COR-L47 (cell line): ENCODE data around the gene STX16.

Source experiments
- DNase-seq: peaks from one replicate; lab custom pipeline; 2025; lab: John Stamatoyannopoulos, UW

Gene STX16

GRCh38 chr20:58655328-58656107, 4.4 kb downstream of the STX16 start:
- no peak for DNase-seq

- no peak for DNase-seq
Observed at GRCh38 chr20:58656831-58657230, 5.7 kb downstream of the STX16 start.

DNA sequence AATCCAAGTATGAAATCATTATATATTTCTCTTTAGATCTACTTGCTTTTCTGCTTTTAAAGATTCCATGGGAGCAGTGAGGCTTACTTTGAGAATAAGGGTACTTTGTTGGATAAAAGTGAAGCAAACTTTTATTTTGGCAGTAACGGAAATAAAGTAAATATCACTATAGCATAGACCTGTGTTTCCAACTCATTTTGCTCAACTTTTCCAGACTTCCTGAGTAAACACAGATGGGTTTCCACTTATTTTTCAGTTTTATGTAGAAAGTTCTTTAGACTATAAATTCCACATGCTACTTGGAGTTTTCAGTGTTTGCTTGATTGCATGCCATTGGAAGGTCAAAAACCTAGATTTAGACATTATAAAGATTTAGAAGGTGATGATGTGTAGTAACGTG, 6.2 kb downstream of the STX16 start:
- DNase-seq, result no peak

- no peak for DNase-seq
Observed at GRCh38 chr20:58657986-58658385, 6.9 kb downstream of the STX16 start.

GRCh38 chr20:58658760-58659159, 7.7 kb downstream of the STX16 start:
- no peak for DNase-seq

GRCh38 chr20:58659841-58660240, 8.8 kb downstream of the STX16 start:
- peak; percentile 59 for DNase-seq

DNA sequence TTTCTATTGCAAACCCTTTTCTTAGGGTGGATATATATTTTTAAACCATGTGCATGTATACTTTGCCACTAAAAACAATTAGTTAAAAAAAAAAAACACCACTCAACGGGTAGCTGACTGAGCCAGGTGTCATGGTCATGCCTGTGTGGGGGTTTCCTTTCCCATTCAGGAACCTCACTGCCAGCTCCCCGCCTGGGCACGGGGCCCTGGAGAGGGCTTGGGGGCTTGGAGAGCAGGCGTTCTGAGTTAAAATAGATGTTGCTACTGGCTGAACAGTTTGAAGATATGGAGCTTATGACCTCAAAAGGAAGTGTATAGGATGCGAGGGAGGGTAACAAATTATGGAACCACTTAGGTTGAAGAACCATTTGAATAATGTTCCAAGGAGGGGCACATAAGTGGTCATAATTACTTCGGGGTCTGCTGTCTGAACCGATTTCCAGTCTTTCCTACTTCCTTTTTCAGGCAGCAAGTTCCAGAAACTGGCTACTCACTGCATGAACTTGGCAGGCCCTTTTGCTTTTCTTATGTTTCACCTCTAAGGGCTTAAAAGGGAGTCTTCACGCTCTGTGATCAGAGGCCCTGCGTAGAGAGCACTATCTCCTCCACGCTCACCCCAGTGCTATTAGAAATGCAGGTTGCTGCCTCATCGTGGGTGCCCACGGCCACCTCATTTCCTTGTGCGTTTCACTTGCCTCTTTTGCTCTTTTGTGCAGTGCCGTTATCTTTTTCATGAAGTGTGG, 9.9 kb downstream of the STX16 start:
- no peak for DNase-seq

DNA sequence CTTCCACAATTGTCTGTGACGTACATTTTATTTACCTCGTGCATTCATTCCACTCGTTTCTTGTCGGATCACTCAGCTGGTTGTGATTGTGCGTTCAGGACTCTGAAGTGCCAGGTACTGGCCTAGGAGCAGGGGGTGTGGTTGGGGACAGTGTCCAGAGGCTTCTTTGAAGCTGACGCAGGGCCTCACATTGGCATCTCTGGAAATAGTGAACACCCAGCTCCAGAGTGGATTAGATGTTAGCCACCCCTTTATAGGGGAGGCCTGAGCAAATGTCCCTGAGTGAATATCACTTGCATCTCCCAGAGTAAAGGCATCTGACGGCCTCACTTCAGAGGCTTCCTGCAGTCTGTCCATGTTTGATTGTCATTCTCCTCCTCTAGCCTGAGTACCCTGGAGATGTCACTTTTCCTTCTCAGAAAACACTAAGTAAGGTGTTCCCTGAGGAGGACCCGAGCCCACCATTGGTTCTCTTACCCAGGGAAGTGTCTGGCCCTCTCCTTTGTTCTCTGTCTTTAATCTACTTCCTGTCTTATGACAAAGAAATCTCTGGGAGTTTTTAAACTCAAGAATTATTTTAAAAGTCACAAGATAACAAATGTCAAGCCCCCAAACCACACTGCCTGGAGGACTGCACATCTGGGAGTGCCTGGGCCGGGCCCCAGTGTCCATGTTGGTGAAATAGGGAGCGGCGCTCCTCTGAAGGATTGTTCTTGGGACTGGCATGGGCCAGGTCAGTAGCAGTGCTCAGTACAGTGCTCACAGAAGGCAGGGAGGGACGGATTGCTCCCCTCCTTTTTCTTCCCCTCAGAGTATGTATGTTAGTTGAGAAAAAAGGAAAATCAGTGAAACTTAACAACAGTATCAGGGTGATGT, 10.8 kb downstream of the STX16 start:
- DNase-seq, result no peak

DNA sequence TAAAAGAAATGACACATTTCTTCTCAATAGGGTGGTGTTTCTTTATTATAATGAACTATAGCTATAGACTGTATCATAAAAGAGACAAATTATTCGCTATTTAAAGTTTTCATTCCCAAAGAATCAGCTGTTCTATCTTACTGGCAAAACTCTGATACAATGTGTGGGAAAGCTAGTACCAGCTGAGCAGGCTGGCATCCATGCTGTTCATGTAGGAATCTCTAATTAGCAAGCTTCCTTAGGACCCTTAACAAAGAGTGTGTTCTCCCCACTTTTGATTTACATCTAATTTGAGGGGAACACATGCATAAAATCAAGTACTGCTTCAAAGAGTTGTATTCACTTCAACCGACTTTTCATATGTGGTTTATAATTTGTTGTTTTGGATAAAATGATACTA, 13.2 kb downstream of the STX16 start:
- no peak for DNase-seq

DNA sequence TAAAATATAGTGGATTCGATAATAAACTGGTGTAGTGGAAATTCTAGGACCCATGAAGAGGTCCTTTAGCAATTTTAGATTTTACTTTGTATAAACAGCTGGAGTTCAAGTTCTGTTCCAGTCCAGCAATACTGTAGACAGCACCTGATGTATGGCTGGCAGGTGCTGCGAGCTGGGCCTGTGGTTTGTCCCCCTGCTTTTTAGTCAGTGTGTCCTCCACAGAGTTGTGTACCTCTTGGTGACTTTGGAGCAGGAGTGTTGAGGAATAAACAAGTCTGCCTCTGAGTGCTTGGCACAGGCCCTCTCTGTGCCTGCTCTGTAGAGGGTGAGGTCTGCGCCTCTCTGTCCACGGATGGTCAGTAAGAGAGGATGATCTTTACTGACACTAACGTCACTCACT, 13.8 kb downstream of the STX16 start:
- no peak for DNase-seq

- no peak for DNase-seq
Observed at GRCh38 chr20:58665606-58666005, 14.5 kb downstream of the STX16 start.

DNA sequence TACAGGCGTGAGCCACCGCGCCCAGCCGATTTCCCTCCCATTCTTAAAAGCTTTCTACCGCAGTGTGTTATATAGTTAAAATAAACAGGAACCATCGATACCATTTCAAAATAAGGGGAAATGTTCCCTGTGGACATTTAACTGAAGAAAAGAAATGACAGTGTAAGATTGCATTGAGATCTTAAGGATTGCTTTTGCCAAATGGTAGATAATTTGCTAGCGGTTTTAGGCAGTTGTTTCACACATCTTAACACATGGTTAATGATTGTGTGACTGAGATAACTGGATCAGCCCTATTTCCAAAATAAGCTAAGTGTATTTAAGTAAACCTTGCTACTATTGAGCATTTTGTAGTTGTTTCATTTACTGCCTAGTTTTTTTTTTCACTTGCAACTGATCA, 15.6 kb downstream of the STX16 start:
- no peak for DNase-seq

DNA sequence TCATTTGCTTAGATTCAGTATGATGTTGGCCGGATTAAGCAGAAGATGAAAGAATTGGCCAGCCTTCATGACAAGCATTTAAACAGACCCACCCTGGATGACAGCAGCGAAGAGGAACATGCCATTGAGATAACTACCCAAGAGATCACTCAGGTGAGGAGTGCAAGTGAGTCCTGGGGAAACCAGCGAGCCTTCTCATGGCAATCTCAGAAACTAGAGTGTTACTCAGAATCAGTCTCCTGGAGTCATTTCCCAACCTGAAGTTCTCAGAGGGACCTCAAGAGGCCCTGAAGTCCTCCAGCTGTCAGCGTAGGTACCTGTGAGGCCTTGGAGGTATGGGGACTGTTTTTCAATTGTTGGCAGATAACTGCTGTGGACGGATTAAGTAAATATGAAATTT, 16.9 kb downstream of the STX16 start:
- DNase-seq, result no peak

GRCh38 chr20:58668901-58669286, 17.8 kb downstream of the STX16 start:
- no peak for DNase-seq

DNA sequence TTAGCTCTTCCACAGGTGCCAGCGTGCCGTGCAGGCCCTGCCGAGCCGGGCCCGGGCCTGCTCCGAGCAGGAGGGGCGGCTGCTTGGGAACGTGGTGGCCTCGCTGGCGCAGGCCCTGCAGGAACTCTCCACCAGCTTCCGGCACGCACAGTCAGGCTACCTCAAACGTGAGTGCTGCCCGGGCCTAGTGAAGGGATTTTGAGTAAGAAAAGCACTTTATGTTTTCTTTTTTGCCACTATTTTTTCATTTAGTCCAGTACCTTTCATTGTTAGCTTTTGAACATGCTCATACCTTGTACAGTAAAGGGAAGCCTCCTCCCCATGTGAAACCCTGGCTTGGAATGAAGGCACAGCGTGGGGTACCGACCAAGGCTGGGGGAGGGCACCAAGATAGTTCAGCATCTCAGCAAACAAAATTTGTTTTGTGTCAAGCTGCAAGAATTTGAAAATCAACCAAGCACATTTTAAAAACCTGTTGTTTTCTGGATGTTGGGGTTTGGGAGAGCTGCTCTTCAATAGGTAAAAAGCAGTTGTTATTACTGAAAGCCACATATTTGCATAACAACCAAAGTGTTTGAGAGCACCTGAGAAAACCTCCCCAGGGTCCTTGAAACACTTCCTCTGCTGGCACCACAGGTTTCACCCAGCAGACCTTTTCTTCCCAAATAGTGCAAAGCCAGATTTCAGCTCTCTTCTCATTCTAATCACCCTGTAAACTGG, 18.4 kb downstream of the STX16 start:
- DNase-seq, result no peak

GRCh38 chr20:58670102-58670501, 19.0 kb downstream of the STX16 start:
- DNase-seq, result no peak

DNA sequence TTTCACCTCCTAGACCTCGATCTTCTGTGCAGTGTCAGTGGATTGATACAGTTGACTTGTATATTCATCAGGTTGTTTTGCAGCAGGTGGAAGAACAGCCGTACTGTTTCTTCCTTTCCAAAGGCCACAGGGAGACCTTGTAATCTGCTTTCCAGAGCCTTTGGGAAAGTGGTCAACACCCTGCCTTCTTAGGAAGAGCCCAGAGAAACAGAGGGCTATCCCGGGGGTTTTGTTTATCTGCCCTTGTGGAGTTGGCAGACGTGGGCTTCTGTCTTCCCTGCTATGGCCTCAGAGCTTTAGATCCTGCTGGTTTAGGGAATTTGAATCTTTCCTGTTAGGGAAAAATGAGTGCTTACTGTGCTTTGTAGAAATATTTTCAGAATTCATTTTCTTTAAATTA, 19.6 kb downstream of the STX16 start:
- DNase-seq, result no peak

GRCh38 chr20:58673119-58673518, 22.0 kb downstream of the STX16 start:
- DNase-seq, result no peak

DNA sequence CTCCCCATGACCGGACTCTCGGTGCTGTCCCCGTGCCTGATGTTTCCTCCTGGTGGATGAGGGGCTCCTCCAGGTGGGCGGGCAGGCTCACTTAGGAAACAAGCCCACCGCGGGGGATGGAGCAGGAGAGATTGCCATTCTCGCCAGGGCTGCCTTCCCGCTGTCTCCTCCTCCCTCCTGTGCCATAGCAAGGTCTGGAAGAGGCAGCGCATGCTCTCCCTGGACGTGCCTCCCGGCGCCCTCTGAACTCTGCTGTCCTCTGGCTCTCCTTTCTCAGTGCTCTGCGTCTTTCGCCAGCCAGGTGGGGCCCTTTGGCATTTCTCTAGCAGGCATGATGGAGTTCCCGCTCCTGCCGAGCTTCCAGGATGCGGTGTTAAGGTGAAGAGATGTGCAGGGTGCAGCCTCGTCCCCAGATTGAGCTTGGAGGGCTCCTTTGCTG, 24.1 kb downstream of the STX16 start:
- DNase-seq, result no peak

DNA sequence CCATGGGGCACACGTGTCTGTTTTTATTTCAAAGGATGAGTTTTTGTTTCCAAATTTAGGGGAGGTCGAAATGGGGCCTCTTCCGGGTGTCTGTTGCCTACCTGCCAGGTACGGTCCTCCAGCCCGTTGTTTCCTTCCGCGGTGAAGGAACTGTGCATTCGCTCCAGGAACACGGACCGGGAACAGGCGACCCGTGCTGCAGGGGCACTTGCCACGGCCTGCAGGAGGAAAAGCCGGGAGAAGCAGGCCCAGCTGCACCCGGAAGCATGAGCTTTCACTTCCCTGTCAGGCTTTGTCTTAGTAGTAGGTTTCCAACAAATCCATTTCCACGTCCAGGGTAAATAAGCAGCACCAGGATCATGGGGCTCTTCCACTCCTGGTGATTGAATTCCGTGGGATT, 24.6 kb downstream of the STX16 start:
- DNase-seq, result no peak

GRCh38 chr20:58676161-58676560, 25.1 kb downstream of the STX16 start:
- DNase-seq, result no peak

DNA sequence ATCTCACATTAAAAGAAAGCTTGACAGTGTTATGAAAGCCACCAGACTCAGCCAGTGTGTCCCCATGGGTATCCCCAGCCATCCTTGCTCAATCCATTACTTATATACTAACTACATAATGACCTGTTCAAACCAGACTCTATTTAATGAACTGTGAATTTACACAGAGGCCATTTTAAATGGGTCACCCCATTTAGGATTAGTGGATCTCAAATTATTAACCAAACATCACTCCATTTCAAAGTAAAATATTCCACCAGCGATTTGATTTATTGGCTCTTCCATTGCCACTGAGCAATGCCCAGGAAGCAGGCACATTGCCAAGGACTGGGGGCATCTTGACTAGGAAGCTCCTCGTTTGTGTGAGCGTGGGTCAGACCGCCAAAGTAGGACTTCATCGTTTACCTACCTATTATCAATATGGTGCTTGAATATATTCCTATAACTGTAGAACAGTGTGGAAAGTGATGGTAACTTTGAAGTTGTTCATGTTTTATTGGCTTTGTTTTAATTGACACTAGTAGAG, 26.1 kb downstream of the STX16 start:
- DNase-seq, result no peak
